ENCODE results near the gene PDCD4. TPM values are rescaled to one million over a fixed set of nuclear protein-coding genes. Genes with fewer than 3 reads are reported as not detected.
A peak's percentile ranks its signal among the peaks of the same experiment; 100 is the strongest.

Gene PDCD4
- total and polyA plus RNA-seq, 5 donors from 2014 or later = 167 to 224 (median 204) TPM

GRCh38 chr10:110836706-110837105 is 35.0 kb upstream of the PDCD4 start:
- Histone ChIP-seq H3K27me3 (ENCODE audit: control insufficient read depth, insufficient read depth, low read length) (no peaks in the 10 kb centered on the region), H3K9me3 (ENCODE audit: control insufficient read depth in 2 of 2, low read length in 2 of 2) (no peaks in the 10 kb centered on the region), H3K36me3 (ENCODE audit: control insufficient read depth, insufficient read depth, low read length) (no peaks in the 10 kb centered on the region), H3K4me1 (ENCODE audit: control insufficient read depth, insufficient read depth, low read length, poor library complexity, severe bottlenecking) (peaks cover 19% of the 10 kb centered on the region), H3K27ac (ENCODE audit: insufficient read depth, low read length, poor library complexity, severe bottlenecking) (no peak overlapping the region), H3K4me3 (ENCODE audit: low read depth, low read length) (no peak overlapping the region)
- peak overlapping the region in 1 of 4 donors; percentile 13 for H3K4me3 Mint-ChIP-seq
- DNase-seq = no peak
- H3K4me1 Mint-ChIP-seq = peaks cover 4 to 55% (median 10%) of the 10 kb centered on the region in 4 donors
- H3K9me3 Mint-ChIP-seq = no peaks in the 10 kb centered on the region
- no peaks in the 10 kb centered on the region for H3K36me3 Mint-ChIP-seq
- no peak for ATAC-seq (ENCODE audit: low read depth in 2 of 2)
- no peaks in the 10 kb centered on the region for H3K27me3 Mint-ChIP-seq
- peak overlapping the region in 2 of 3 donors; percentile 11 to 95 for H3K27ac Mint-ChIP-seq

DNA sequence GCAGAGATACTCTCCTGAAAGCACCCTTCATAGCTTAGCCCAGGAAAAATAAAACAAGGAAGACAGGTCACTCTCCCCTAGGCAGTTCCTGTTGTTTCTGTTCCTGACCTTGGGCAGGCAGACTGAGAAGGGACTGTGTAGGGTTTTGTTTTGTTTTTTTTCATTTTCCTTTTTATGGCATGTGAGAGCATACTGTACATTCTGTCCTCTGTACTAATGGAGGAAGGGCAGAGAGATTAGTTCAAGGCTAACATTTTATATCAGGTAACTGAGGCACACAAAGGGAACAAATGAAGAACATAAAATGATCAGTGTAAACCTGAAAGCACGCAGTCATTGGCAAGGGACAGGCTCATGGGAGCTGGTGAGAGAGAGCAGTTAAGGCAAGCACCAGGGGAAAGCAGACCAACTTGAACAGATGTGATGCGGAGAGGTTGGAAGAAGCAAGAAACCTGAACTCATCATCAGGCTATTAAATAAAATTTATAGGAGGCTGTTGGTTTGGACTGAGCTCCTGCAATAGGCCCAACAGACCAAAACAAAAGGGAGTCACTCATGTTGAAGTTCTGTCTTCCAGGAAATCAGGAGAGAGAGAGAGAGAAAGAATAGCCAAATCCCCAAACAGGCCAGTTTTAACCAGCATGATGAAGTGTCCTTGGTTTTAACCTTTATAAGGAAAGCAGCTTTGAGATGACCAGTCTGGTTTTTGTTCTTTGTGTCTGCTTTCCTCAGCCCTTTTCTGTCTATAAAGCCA is 34.1 kb upstream of the PDCD4 start:
- no peaks in the 10 kb centered on the region for H3K27me3 ChIP-seq (ENCODE audit: control insufficient read depth, insufficient read depth, low read length)
- no peak overlapping the region for H3K27ac ChIP-seq (ENCODE audit: insufficient read depth, low read length, poor library complexity, severe bottlenecking)
- H3K36me3 ChIP-seq (ENCODE audit: control insufficient read depth, insufficient read depth, low read length) = no peaks in the 10 kb centered on the region
- ATAC-seq (ENCODE audit: low read depth in 2 of 2) (no peak), DNase-seq (no peak)
- peak overlapping the region in 2 of 3 donors; percentile 10 to 95 for H3K27ac Mint-ChIP-seq
- H3K4me3 Mint-ChIP-seq = peak overlapping the region in 1 of 4 donors; percentile 5
- peaks cover 7 to 59% (median 13%) of the 10 kb centered on the region in 4 donors for H3K4me1 Mint-ChIP-seq
- H3K36me3 Mint-ChIP-seq = no peaks in the 10 kb centered on the region
- H3K9me3 Mint-ChIP-seq = no peaks in the 10 kb centered on the region
- peaks cover 25% of the 10 kb centered on the region for H3K4me1 ChIP-seq (ENCODE audit: control insufficient read depth, insufficient read depth, low read length, poor library complexity, severe bottlenecking)
- no peaks in the 10 kb centered on the region for H3K27me3 Mint-ChIP-seq
- H3K4me3 ChIP-seq (ENCODE audit: low read depth, low read length) = no peak overlapping the region
- H3K9me3 ChIP-seq (ENCODE audit: control insufficient read depth in 2 of 2, low read length in 2 of 2) = no peaks in the 10 kb centered on the region

GRCh38 chr10:110840225-110840922 is 31.4 kb upstream of the PDCD4 start:
- H3K27me3 ChIP-seq (ENCODE audit: control insufficient read depth, insufficient read depth, low read length) = no peaks in the 10 kb centered on the region
- Mint-ChIP-seq H3K4me1 (peaks cover 11 to 60% (median 17%) of the 10 kb centered on the region in 4 donors), H3K36me3 (no peaks in the 10 kb centered on the region), H3K27ac (peak overlapping the region in 1 of 3 donors; percentile 71), H3K4me3 (no peak overlapping the region), H3K9me3 (peaks cover 0 to 2% (median 0%) of the 10 kb centered on the region in 7 donors), H3K27me3 (no peaks in the 10 kb centered on the region)
- H3K4me3 ChIP-seq (ENCODE audit: low read depth, low read length) = no peak overlapping the region
- no peak for ATAC-seq (ENCODE audit: low read depth in 2 of 2)
- peaks cover 20% of the 10 kb centered on the region for H3K4me1 ChIP-seq (ENCODE audit: control insufficient read depth, insufficient read depth, low read length, poor library complexity, severe bottlenecking)
- H3K36me3 ChIP-seq (ENCODE audit: control insufficient read depth, insufficient read depth, low read length) = no peaks in the 10 kb centered on the region
- DNase-seq = no peak
- no peaks in the 10 kb centered on the region for H3K9me3 ChIP-seq (ENCODE audit: control insufficient read depth in 2 of 2, low read length in 2 of 2)
- H3K27ac ChIP-seq (ENCODE audit: insufficient read depth, low read length, poor library complexity, severe bottlenecking) = no peak overlapping the region

GRCh38 chr10:110840923-110841428 is 30.8 kb upstream of the PDCD4 start:
- Histone ChIP-seq H3K36me3 (ENCODE audit: control insufficient read depth, insufficient read depth, low read length) (no peaks in the 10 kb centered on the region), H3K27ac (ENCODE audit: insufficient read depth, low read length, poor library complexity, severe bottlenecking) (no peak overlapping the region), H3K27me3 (ENCODE audit: control insufficient read depth, insufficient read depth, low read length) (no peaks in the 10 kb centered on the region), H3K4me3 (ENCODE audit: low read depth, low read length) (no peak overlapping the region), H3K4me1 (ENCODE audit: control insufficient read depth, insufficient read depth, low read length, poor library complexity, severe bottlenecking) (peaks cover 20% of the 10 kb centered on the region), H3K9me3 (ENCODE audit: control insufficient read depth in 2 of 2, low read length in 2 of 2) (no peaks in the 10 kb centered on the region)
- H3K36me3 Mint-ChIP-seq = no peaks in the 10 kb centered on the region
- no peaks in the 10 kb centered on the region for H3K27me3 Mint-ChIP-seq
- H3K4me1 Mint-ChIP-seq = peaks cover 11 to 60% (median 18%) of the 10 kb centered on the region in 4 donors
- peaks cover 0 to 2% (median 0%) of the 10 kb centered on the region in 7 donors for H3K9me3 Mint-ChIP-seq
- DNase-seq (no peak), ATAC-seq (ENCODE audit: low read depth in 2 of 2) (no peak)
- H3K4me3 Mint-ChIP-seq = no peak overlapping the region
- H3K27ac Mint-ChIP-seq = peak overlapping the region in 1 of 3 donors; percentile 71

GRCh38 chr10:110841767-110842267 is 29.9 kb upstream of the PDCD4 start:
- H3K36me3 ChIP-seq (ENCODE audit: control insufficient read depth, insufficient read depth, low read length) = no peaks in the 10 kb centered on the region
- Mint-ChIP-seq H3K9me3 (peaks cover 0 to 2% (median 0%) of the 10 kb centered on the region in 7 donors), H3K4me1 (peaks cover 11 to 58% (median 19%) of the 10 kb centered on the region in 4 donors), H3K36me3 (no peaks in the 10 kb centered on the region), H3K27me3 (no peaks in the 10 kb centered on the region), H3K27ac (peak overlapping the region; percentile 26 to 76 (median 71)), H3K4me3 (peak overlapping the region in 1 of 4 donors; percentile 71)
- no peaks in the 10 kb centered on the region for H3K27me3 ChIP-seq (ENCODE audit: control insufficient read depth, insufficient read depth, low read length)
- H3K9me3 ChIP-seq (ENCODE audit: control insufficient read depth in 2 of 2, low read length in 2 of 2) = no peaks in the 10 kb centered on the region
- peak; percentile 39 to 46 for ATAC-seq (ENCODE audit: low read depth in 2 of 2)
- H3K27ac ChIP-seq (ENCODE audit: insufficient read depth, low read length, poor library complexity, severe bottlenecking) = no peak overlapping the region
- no peak for DNase-seq
- peaks cover 20% of the 10 kb centered on the region for H3K4me1 ChIP-seq (ENCODE audit: control insufficient read depth, insufficient read depth, low read length, poor library complexity, severe bottlenecking)
- no peak overlapping the region for H3K4me3 ChIP-seq (ENCODE audit: low read depth, low read length)

DNA sequence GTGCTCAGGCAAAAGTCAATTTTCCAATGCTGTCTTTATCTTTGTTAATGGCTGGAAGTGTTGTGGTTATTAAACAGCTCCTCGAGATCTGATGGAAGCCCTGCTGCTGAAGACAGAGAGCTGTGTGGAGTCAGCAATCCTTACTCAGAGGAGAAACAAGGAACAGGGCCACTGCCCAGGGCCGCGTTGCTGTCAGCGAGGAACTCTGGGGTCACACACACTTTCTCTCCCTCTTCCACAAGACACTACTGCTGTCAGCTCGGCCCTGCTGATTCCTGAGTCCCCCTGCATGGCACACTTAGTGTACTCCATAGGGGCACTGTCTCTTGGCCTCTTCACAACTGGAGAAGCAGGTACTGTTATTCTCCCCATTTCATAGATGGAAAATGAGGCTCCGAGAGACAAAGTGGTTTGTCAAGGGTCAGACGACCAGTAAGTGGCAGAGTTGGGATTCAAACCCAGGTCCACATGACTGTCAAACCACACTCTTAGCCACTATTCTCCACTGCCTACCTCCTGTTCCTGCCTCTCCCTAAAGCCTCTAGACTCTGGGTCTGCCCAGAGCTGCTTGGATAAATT is 29.3 kb upstream of the PDCD4 start:
- Histone ChIP-seq H3K36me3 (ENCODE audit: control insufficient read depth, insufficient read depth, low read length) (no peaks in the 10 kb centered on the region), H3K4me1 (ENCODE audit: control insufficient read depth, insufficient read depth, low read length, poor library complexity, severe bottlenecking) (peaks cover 20% of the 10 kb centered on the region), H3K27ac (ENCODE audit: insufficient read depth, low read length, poor library complexity, severe bottlenecking) (peak overlapping the region; percentile 47), H3K27me3 (ENCODE audit: control insufficient read depth, insufficient read depth, low read length) (no peaks in the 10 kb centered on the region), H3K9me3 (ENCODE audit: control insufficient read depth in 2 of 2, low read length in 2 of 2) (no peaks in the 10 kb centered on the region), H3K4me3 (ENCODE audit: low read depth, low read length) (peak overlapping the region; percentile 16)
- Mint-ChIP-seq H3K9me3 (peaks cover 0 to 2% (median 0%) of the 10 kb centered on the region in 7 donors), H3K27me3 (no peaks in the 10 kb centered on the region), H3K27ac (peak overlapping the region; percentile 71 to 76 (median 73)), H3K4me3 (peak overlapping the region in 1 of 4 donors; percentile 23), H3K36me3 (no peaks in the 10 kb centered on the region), H3K4me1 (peaks cover 11 to 58% (median 21%) of the 10 kb centered on the region in 4 donors)
- ATAC-seq (ENCODE audit: low read depth in 2 of 2) = no peak
- DNase-seq = no peak

DNA sequence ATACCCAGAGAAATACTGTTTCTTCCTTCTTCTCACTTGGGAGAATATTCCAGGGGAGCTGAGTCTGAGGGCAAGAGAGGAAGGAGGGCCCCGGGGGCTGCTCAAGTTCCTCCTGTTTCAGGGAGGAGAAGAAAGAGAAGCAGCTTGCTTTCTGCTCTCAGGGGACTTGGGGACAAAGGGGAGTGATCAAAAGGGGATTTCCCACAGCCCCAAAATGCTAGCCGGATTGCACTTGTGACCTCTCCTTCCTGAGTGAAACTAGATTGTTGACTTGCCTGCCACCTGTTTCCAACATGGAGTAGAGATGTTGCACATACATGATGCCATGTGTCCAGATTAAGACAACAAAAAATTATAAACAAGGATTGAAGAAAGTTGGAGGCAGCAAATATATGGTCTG is 28.7 kb upstream of the PDCD4 start:
- Mint-ChIP-seq H3K4me3 (peak overlapping the region in 2 of 4 donors; percentile 23 to 47), H3K27me3 (no peaks in the 10 kb centered on the region), H3K4me1 (peaks cover 11 to 56% (median 20%) of the 10 kb centered on the region in 4 donors), H3K27ac (peak overlapping the region; percentile 71 to 76 (median 73)), H3K9me3 (peaks cover 0 to 2% (median 0%) of the 10 kb centered on the region in 7 donors), H3K36me3 (no peaks in the 10 kb centered on the region)
- H3K36me3 ChIP-seq (ENCODE audit: control insufficient read depth, insufficient read depth, low read length) = no peaks in the 10 kb centered on the region
- H3K27me3 ChIP-seq (ENCODE audit: control insufficient read depth, insufficient read depth, low read length) = no peaks in the 10 kb centered on the region
- peak overlapping the region; percentile 16 for H3K4me3 ChIP-seq (ENCODE audit: low read depth, low read length)
- peaks cover 20% of the 10 kb centered on the region for H3K4me1 ChIP-seq (ENCODE audit: control insufficient read depth, insufficient read depth, low read length, poor library complexity, severe bottlenecking)
- peak; percentile 35 to 72 (median 39) for DNase-seq
- H3K9me3 ChIP-seq (ENCODE audit: control insufficient read depth in 2 of 2, low read length in 2 of 2) = no peaks in the 10 kb centered on the region
- H3K27ac ChIP-seq (ENCODE audit: insufficient read depth, low read length, poor library complexity, severe bottlenecking) = peak overlapping the region; percentile 47
- ATAC-seq (ENCODE audit: low read depth in 2 of 2) = peak; percentile 28 to 51
